ENCODE results near the gene CRTAP. TPM values are rescaled to one million over a fixed set of nuclear protein-coding genes. Genes with fewer than 3 reads are reported as not detected.
A peak's percentile ranks its signal among the peaks of the same experiment; 100 is the strongest.
"Not testable (repeated sequence)": the region's sequence is repeated elsewhere in the genome, so short reads cannot be mapped to it uniquely, and the experiment has no call there.

The CRTAP gene
- polyA plus RNA-seq, 3 donors from 2014 or later = 57.8 to 102 (median 58.7) TPM

GRCh38 chr3:33153782-33154181, 40.0 kb downstream of the CRTAP start:
- DNase-seq = no peak
- Mint-ChIP-seq H3K36me3 (no peaks in the 10 kb centered on the region), H3K4me3 (no peak overlapping the region), H3K4me1 (no peaks in the 10 kb centered on the region), H3K27ac (no peak overlapping the region), H3K9me3 (no peaks in the 10 kb centered on the region), H3K27me3 (ENCODE audit: low read depth in 3 of 3) (no peaks in the 10 kb centered on the region)

- H3K27ac Mint-ChIP-seq = no peak overlapping the region
- no peak for DNase-seq
- H3K9me3 Mint-ChIP-seq = no peaks in the 10 kb centered on the region
- no peaks in the 10 kb centered on the region for H3K4me1 Mint-ChIP-seq
- peaks cover 0 to 3% (median 1%) of the 10 kb centered on the region in 3 donors for H3K27me3 Mint-ChIP-seq (ENCODE audit: low read depth in 3 of 3)
- no peaks in the 10 kb centered on the region for H3K36me3 Mint-ChIP-seq
- H3K4me3 Mint-ChIP-seq = no peak overlapping the region
Observed at GRCh38 chr3:33155301-33155700, 41.5 kb downstream of the CRTAP start.

- Mint-ChIP-seq H3K9me3 (no peaks in the 10 kb centered on the region), H3K36me3 (no peaks in the 10 kb centered on the region), H3K27me3 (ENCODE audit: low read depth in 3 of 3) (peaks cover under 1 to 6% (median 3%) of the 10 kb centered on the region in 3 donors), H3K4me3 (no peak overlapping the region), H3K27ac (no peak overlapping the region), H3K4me1 (no peaks in the 10 kb centered on the region)
- no peak for DNase-seq
Observed at GRCh38 chr3:33159234-33159633, 45.4 kb downstream of the CRTAP start.

DNA sequence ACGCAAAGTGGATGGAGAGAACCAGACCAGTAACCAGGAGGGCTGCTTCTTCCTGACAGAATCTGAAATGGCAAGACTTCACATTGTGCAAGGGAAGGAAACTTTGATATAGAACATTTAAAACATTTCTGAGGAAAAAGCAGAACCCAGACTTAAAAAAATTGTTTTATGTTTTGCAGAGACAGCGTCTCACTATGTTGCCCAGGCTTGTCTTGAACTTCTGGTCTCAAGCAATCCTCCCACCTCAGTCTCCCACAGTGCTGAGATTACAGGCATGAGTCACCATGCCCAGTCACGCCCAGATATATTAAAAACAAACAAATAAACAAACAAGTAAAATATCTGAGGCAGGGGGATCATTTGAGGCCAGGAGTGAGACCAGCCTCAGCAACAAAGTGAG, 46.2 kb downstream of the CRTAP start:
- peaks cover 2 to 6% (median 3%) of the 10 kb centered on the region in 3 donors for H3K27me3 Mint-ChIP-seq (ENCODE audit: low read depth in 3 of 3)
- DNase-seq = no peak
- H3K27ac Mint-ChIP-seq = no peak overlapping the region
- H3K9me3 Mint-ChIP-seq = no peaks in the 10 kb centered on the region
- no peak overlapping the region for H3K4me3 Mint-ChIP-seq
- H3K4me1 Mint-ChIP-seq = no peaks in the 10 kb centered on the region
- H3K36me3 Mint-ChIP-seq = no peaks in the 10 kb centered on the region

DNA sequence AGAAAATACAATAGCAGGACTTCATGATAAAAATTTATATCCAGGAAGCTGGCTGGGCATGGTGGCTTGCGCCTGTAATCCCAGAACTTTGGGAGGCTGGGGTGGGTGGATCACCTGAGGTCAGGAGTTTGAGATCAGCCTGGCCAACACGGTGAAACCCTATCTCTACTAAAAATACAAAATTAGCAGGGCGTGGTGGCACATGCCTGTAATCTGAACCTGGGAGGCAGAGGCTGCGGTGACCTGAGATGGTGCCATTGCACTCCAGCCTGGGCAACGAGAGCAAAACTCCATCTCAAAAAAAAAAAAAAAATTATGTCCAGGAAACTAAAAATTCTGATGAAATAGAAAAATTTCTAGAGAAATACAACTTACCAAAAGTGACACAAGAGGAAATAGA, 48.8 kb downstream of the CRTAP start:
- H3K27ac Mint-ChIP-seq; H3K4me1 Mint-ChIP-seq; H3K9me3 Mint-ChIP-seq; H3K27me3 Mint-ChIP-seq (ENCODE audit: low read depth in 3 of 3); H3K36me3 Mint-ChIP-seq; DNase-seq; H3K4me3 Mint-ChIP-seq: not testable (repeated sequence)

- DNase-seq = no peak
- Mint-ChIP-seq H3K9me3 (no peaks in the 10 kb centered on the region), H3K27ac (no peak overlapping the region), H3K36me3 (no peaks in the 10 kb centered on the region), H3K4me3 (no peak overlapping the region), H3K27me3 (ENCODE audit: low read depth in 3 of 3) (peaks cover 0 to 7% (median 4%) of the 10 kb centered on the region in 3 donors), H3K4me1 (no peaks in the 10 kb centered on the region)
Observed at GRCh38 chr3:33165372-33165771, 51.6 kb downstream of the CRTAP start.

- H3K4me3 Mint-ChIP-seq = no peak overlapping the region
- no peak for DNase-seq
- peaks cover 0 to 7% (median 2%) of the 10 kb centered on the region in 3 donors for H3K27me3 Mint-ChIP-seq (ENCODE audit: low read depth in 3 of 3)
- H3K27ac Mint-ChIP-seq = no peak overlapping the region
- no peaks in the 10 kb centered on the region for H3K9me3 Mint-ChIP-seq
- H3K36me3 Mint-ChIP-seq = no peaks in the 10 kb centered on the region
- H3K4me1 Mint-ChIP-seq = no peaks in the 10 kb centered on the region
Observed at GRCh38 chr3:33166095-33166494, 52.3 kb downstream of the CRTAP start.

DNA sequence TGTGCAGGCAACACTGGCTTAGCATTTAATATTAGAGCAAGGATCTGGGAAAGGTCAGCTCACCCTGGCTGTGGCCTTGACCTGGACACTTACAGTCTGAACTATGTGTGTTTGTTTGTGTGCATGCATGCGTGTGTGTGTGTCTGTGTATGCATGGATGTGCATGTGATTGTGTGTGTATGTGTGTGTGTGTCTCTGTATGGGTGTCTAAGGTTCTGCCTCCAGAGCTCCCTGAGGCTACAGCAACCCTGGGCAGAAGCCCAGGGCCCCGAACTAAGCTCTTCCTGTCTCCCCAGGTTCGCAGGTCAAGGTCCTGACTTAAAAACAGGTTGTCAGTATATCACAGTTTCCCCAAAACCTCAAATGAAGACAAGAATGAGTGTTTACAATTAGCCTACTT, 53.5 kb downstream of the CRTAP start:
- Mint-ChIP-seq H3K27me3 (ENCODE audit: low read depth in 3 of 3) (peaks cover 0 to 8% (median under 1%) of the 10 kb centered on the region in 3 donors), H3K27ac (no peak overlapping the region), H3K4me1 (peaks cover 8 to 10% of the 10 kb centered on the region in 2 donors), H3K36me3 (no peaks in the 10 kb centered on the region), H3K4me3 (no peak overlapping the region), H3K9me3 (no peaks in the 10 kb centered on the region)
- DNase-seq = no peak

DNA sequence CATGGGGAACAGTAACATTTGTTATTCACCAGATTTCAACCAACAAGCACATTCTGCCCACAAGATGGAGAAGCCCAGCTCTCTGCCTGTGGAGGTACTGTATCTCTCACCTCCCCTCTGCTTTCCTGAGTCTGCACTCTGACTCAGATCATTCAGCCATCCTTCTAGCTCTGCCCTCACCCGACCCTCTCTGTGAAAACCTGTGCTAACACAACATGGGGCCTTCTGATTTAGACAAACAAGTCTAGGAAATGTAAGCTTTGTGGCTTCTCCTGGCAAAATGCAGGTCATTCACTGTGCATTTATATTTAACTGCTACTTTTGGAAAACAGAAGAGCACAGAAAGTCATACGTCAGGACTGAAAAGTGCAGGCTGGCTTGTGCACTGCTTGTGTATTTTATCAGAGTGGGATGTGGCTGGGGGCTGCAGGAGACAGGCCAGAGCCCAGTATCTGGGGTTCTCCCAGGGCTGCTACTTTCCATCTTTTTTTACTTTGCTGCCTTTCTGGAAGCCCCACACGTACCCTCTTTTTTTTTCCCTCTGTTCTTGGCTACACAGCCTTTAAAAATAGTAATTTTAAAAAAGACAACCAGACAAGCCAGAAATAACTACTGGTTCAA, 54.0 kb downstream of the CRTAP start:
- Mint-ChIP-seq H3K27ac (peak overlapping the region in 1 of 6 donors; percentile 18), H3K4me1 (peaks cover 8 to 11% of the 10 kb centered on the region in 2 donors), H3K27me3 (ENCODE audit: low read depth in 3 of 3) (peaks cover 0 to 8% (median 0%) of the 10 kb centered on the region in 3 donors), H3K9me3 (no peaks in the 10 kb centered on the region), H3K4me3 (no peak overlapping the region), H3K36me3 (no peaks in the 10 kb centered on the region)
- no peak for DNase-seq

DNA sequence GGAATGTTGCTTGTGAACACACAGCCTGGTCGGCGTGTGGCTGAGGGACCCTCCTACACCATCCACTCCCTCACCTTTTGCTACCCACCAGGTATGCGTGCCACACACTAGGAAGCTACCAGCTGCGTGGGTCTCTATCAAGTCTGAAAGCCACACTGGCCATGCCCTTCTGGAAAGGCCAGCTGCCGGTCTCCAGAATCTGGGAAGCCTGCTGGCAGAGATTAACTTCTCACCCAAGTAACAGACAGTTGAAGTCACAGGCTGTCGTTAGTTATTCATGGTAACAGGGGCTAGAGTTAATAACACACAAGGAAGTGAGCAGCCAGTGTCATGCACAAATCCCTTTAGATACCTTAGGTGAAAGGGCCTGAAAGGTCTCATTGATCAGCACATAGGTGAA, 56.7 kb downstream of the CRTAP start:
- Mint-ChIP-seq H3K27ac (no peak overlapping the region), H3K27me3 (ENCODE audit: low read depth in 3 of 3) (peaks cover 3 to 6% (median 5%) of the 10 kb centered on the region in 3 donors), H3K4me3 (no peak overlapping the region), H3K36me3 (no peaks in the 10 kb centered on the region), H3K4me1 (peaks cover 8 to 11% of the 10 kb centered on the region in 2 donors), H3K9me3 (no peaks in the 10 kb centered on the region)
- no peak for DNase-seq

DNA sequence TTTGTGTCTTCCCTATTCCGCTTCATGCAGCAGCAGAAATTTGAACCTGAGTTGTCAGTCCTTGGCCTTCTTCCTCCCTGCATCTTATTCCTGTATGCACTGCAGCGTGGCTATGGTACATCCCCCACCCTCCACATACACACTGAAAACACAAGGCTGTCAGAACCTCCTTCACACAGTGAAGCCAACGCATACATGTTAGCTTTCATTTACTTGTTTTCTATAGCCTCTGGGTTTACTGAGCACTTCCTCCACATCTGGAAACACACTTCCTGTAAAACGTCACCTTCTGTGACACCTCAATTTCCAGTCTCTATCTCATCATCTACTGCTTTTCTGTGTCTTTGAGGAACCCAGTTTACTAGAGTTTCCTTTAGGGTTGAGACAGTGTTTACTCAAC, 57.8 kb downstream of the CRTAP start:
- H3K9me3 Mint-ChIP-seq = no peaks in the 10 kb centered on the region
- H3K36me3 Mint-ChIP-seq = no peaks in the 10 kb centered on the region
- H3K4me1 Mint-ChIP-seq = peaks cover 8 to 11% of the 10 kb centered on the region in 2 donors
- H3K4me3 Mint-ChIP-seq = no peak overlapping the region
- no peak overlapping the region for H3K27ac Mint-ChIP-seq
- DNase-seq = no peak
- H3K27me3 Mint-ChIP-seq (ENCODE audit: low read depth in 3 of 3) = peaks cover 3 to 6% (median 5%) of the 10 kb centered on the region in 3 donors

DNA sequence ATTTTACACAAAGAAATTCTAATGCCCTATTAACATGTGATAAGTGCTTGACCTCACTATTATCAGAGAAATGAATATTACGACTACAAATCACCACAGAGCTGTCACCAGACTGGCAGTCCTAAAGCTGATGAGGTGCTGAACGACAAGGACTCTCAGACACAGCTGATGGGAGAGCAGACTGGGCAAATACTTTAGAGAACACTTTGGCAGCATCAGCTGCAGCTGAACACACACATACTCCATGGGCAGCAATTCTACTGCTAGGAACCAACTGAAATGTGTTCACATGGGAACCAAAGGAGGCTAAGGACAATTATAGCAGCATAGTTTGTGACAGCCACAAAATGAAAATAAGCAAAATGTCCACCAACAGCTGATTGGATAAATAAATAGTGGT, 59.3 kb downstream of the CRTAP start:
- Mint-ChIP-seq H3K4me3 (no peak overlapping the region), H3K27me3 (ENCODE audit: low read depth in 3 of 3) (peaks cover 3 to 5% (median 3%) of the 10 kb centered on the region in 3 donors), H3K27ac (no peak overlapping the region), H3K36me3 (no peaks in the 10 kb centered on the region), H3K4me1 (peaks cover 8 to 11% of the 10 kb centered on the region in 2 donors), H3K9me3 (no peaks in the 10 kb centered on the region)
- DNase-seq = no peak

DNA sequence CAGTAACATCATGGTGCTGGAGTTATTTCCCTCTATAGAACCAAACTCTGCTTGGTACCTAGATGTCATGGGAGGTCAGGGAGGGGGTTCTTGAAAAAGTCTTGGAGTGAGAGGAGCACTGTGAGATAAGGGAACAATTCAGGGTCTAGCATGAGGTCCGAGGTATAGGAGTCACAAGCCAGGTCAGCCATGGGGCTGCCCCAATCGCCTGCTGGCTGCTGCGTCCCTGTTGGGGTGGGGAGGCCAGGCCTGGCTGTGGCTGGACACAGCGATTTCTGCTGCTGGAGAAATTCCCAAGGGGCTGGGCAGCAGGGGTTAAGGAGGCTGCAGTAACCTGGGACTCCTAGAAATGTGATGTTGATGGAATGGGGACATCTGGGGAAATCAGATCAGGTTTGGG, 59.9 kb downstream of the CRTAP start:
- peaks cover 8 to 11% of the 10 kb centered on the region in 2 donors for H3K4me1 Mint-ChIP-seq
- no peak for DNase-seq
- H3K27me3 Mint-ChIP-seq (ENCODE audit: low read depth in 3 of 3) = peaks cover 3 to 5% (median 3%) of the 10 kb centered on the region in 3 donors
- H3K36me3 Mint-ChIP-seq = no peaks in the 10 kb centered on the region
- H3K4me3 Mint-ChIP-seq = no peak overlapping the region
- H3K9me3 Mint-ChIP-seq = no peaks in the 10 kb centered on the region
- H3K27ac Mint-ChIP-seq = no peak overlapping the region

DNA sequence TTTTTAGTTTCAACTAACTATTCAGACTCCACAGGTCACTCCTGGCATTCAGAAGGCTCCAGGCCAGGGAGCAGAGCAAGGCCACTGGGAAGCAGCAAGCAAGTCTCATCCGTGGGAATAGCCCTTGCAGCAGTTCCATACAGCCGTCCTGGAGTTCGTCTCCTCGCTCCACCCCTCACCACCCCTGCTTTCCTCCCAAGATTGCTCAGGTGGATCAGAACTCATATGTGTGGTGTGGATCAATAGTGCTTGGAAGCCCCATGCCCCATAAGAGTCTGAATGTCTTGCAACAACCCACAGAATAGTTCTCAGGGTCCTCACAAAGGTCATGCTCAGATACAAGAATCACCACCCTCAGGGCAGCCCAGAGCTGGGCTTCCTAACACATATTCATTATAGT, 60.3 kb downstream of the CRTAP start:
- H3K27ac Mint-ChIP-seq = no peak overlapping the region
- no peak for DNase-seq

More for the DNA sequence above, 60.3 kb downstream of the CRTAP start:
- peaks cover 8 to 11% of the 10 kb centered on the region in 2 donors for H3K4me1 Mint-ChIP-seq
- peaks cover 3 to 5% (median 3%) of the 10 kb centered on the region in 3 donors for H3K27me3 Mint-ChIP-seq (ENCODE audit: low read depth in 3 of 3)
- H3K9me3 Mint-ChIP-seq = no peaks in the 10 kb centered on the region
- H3K36me3 Mint-ChIP-seq = no peaks in the 10 kb centered on the region
- no peak overlapping the region for H3K4me3 Mint-ChIP-seq

Measured in immature natural killer cell (primary cell).